Measurements from ENCODE around the gene AAK1. TPM values are rescaled to one million over a fixed set of nuclear protein-coding genes. Genes with fewer than 3 reads are reported as not detected.

Gene AAK1
- polyA plus RNA-seq, 1 of the 3 experiments (the other 2 are of a cell fraction) = 13.4 TPM

DNA sequence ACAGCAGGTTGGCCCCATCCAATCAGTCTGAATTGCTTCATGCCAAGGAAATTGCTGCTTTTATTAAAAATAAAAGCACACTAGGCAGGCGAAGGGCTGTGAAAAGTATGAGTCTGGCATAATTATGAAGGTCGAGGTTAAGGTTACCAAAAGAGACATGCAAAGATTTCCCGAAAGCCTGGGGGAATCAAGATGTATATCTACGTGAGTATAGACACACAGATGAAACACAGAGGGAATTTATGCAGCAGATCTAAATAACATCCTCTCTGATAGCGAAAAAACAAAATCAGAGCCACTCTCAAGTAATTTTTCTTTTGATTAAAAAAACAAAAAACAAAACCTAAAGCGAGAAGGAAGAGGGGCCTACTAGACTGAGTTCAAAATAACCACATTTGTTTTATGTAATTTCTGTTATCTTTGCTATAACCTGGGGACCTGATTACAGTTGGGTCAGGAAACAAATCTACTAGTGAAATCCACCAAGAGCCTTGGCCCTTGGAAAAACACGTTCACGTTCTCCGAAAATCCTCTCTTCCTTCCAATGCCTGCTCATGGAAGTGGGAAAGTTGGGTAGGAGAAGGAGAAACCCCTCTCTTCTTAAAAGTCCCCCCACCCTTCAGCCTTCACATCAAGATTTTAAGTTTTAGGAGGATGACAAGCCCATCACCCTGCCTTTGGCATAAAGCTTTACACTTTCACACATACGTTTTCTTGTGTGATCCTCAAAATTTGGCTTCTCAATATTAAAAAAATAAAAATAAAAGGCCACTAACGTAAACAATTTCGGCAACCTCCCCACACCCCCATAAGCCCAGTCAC is 1.4 kb downstream of the AAK1 start:
- Histone ChIP-seq H3K27me3 (ENCODE audit: insufficient read depth) (no peaks in the 10 kb centered on the region), H3K4me2 (peak overlapping the region; percentile 93), H3K27ac (ENCODE audit: low read depth in 2 of 2, low read length in 1 of 2) (peak overlapping the region; percentile 98 to 100), H3F3A (replicated peaks; ENCODE audit: insufficient read depth) (peaks cover 21% of the 10 kb centered on the region), H4K20me1 (ENCODE audit: insufficient read depth) (peaks cover 49% of the 10 kb centered on the region), H3K36me3 (replicated peaks in 1 of 2; ENCODE audit: control insufficient read depth in 1 of 2, insufficient read depth in 2 of 2, low read length in 1 of 2) (peaks cover 15% of the 10 kb centered on the region in 2 experiments), H3K9ac (peak overlapping the region; percentile 96), H3K4me3 (ENCODE audit: low read depth in 2 of 2, low read length in 1 of 2) (peak overlapping the region; percentile 84 to 93), H3K4me1 (ENCODE audit: control insufficient read depth in 1 of 2, insufficient read depth in 2 of 2, low read depth in 1 of 2, low read length in 1 of 2) (peaks cover 10 to 32% of the 10 kb centered on the region in 2 experiments; a peak in 3 of 4 replicates), H3K79me2 (ENCODE audit: insufficient read depth) (peaks cover 72% of the 10 kb centered on the region), H2AFZ (ENCODE audit: low read depth) (peak overlapping the region; percentile 69; the same call in 1 of the 2 replicates), H3K9me3 (no peaks in the 10 kb centered on the region), H3K9me2 (no peaks in the 10 kb centered on the region)
- ChIA-PET POLR2A (no interaction called here), CTCF (interaction anchor here (1.5 to 2.1 kb wide), 2 partner anchors 83 to 267 kb away, joined by 4 to 6 read pairs; no protein-coding TSS in a partner anchor)
- WGBS (ENCODE audit: low lambda C conversion rate) = 14% methylated on average over 12 of the region's 12 CpGs
- TF ChIP-seq, protein P1, sequence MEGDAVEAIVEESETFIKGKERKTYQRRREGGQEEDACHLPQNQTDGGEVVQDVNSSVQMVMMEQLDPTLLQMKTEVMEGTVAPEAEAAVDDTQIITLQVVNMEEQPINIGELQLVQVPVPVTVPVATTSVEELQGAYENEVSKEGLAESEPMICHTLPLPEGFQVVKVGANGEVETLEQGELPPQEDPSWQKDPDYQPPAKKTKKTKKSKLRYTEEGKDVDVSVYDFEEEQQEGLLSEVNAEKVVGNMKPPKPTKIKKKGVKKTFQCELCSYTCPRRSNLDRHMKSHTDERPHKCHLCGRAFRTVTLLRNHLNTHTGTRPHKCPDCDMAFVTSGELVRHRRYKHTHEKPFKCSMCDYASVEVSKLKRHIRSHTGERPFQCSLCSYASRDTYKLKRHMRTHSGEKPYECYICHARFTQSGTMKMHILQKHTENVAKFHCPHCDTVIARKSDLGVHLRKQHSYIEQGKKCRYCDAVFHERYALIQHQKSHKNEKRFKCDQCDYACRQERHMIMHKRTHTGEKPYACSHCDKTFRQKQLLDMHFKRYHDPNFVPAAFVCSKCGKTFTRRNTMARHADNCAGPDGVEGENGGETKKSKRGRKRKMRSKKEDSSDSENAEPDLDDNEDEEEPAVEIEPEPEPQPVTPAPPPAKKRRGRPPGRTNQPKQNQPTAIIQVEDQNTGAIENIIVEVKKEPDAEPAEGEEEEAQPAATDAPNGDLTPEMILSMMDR (IDR thresholded peaks at IDR 0.05) = no peak
- TF ChIP-seq RCOR1 (IDR thresholded peaks at IDR 0.05; ENCODE audit: low read length) = peak; percentile 77
- 0 out of 2 replicates have a peak, but pooled peaks have one; percentile 13 for TF ChIP-seq FOXJ3 (CRISPR knock-in tag; IDR thresholded peaks at IDR 0.05)
- no peak for TF ChIP-seq ELF1 (IDR thresholded peaks at IDR 0.05)
- TF ChIP-seq EP300 (IDR thresholded peaks at IDR 0.05; ENCODE audit: borderline replicate concordance in 1 of 2, low read depth in 1 of 2, low read length in 1 of 2) = peak in 1 of 2 experiments; percentile 29; a peak in 1 of 4 replicates
- TF ChIP-seq RFX5 (IDR thresholded peaks at IDR 0.05; ENCODE audit: low read length) = no peak
- TF ChIP-seq CHD2 (IDR thresholded peaks at IDR 0.05; ENCODE audit: low read length, partially characterized antibody) = peak; percentile 56
- no peak for DNase-seq

DNA sequence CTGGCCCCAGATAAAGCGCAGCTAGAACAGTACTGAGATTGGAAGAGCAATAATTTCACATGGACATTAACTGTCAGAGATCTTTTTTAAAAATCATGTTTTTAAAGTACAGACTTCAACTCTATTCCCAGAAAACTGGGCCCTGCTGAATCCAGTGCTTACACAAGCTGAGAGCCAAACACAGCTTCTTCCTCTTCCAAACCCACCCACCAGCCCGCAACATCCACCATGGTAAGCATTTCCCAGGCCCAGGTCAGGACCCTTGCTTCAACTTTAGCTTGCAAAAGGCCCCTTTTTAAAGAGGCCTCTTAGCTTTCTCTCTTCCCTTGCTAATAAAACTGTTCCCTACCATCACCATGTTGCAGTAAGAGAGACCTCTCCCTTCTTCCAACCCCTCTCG is 2.1 kb downstream of the AAK1 start:
- peak overlapping the region; percentile 96 for H3K9ac ChIP-seq
- peaks cover 10 to 32% of the 10 kb centered on the region in 2 experiments; a peak in 3 of 4 replicates for H3K4me1 ChIP-seq (ENCODE audit: control insufficient read depth in 1 of 2, insufficient read depth in 2 of 2, low read depth in 1 of 2, low read length in 1 of 2)
- H3K9me2 ChIP-seq = no peaks in the 10 kb centered on the region
- no peaks in the 10 kb centered on the region for H3K9me3 ChIP-seq
- CTCF ChIA-PET = interaction anchor here (1.0 to 2.1 kb wide), 3 partner anchors 19 to 266 kb away, joined by 4 to 6 read pairs (median 4); no protein-coding TSS in a partner anchor
- H3K4me3 ChIP-seq (ENCODE audit: low read depth in 2 of 2, low read length in 1 of 2) = peak overlapping the region; percentile 84 to 93
- peaks cover 55% of the 10 kb centered on the region for H4K20me1 ChIP-seq (ENCODE audit: insufficient read depth)
- H3F3A ChIP-seq (replicated peaks; ENCODE audit: insufficient read depth) = peaks cover 17% of the 10 kb centered on the region
- peak overlapping the region; percentile 93 for H3K4me2 ChIP-seq
- no peaks in the 10 kb centered on the region for H3K27me3 ChIP-seq (ENCODE audit: insufficient read depth)
- 55% methylated on average over 3 of the region's 3 CpGs for WGBS (ENCODE audit: low lambda C conversion rate)
- no peak for DNase-seq
- TF ChIP-seq MXI1 (IDR thresholded peaks at IDR 0.05; ENCODE audit: low read depth, low read length) (0 out of 2 replicates have a peak, but pooled peaks have one; percentile 1), NRF1 (IDR thresholded peaks at IDR 0.05; ENCODE audit: low read depth, low read length) (no peak)
- no peak overlapping the region for H2AFZ ChIP-seq (ENCODE audit: low read depth)
- H3K27ac ChIP-seq (ENCODE audit: low read depth in 2 of 2, low read length in 1 of 2) = peak overlapping the region; percentile 98 to 100; a peak in 3 of 4 replicates
- H3K36me3 ChIP-seq (replicated peaks in 1 of 2; ENCODE audit: control insufficient read depth in 1 of 2, insufficient read depth in 2 of 2, low read length in 1 of 2) = peaks cover 16 to 19% of the 10 kb centered on the region in 2 experiments
- POLR2A ChIA-PET = no interaction called here
- H3K79me2 ChIP-seq (ENCODE audit: insufficient read depth) = peaks cover 78% of the 10 kb centered on the region
